HG03442 (cell line): ENCODE measurements around the gene FBXO41.
A peak's percentile ranks its signal among the peaks of the same experiment; 100 is the strongest.

Experiments used
- ATAC-seq: cut with Tn5 transposase; IDR thresholded peaks from one replicate; pipeline ENCODE4 v1.9.1; 2021; ENCODE audit warnings: mild to moderate bottlenecking, moderate library complexity; ENCODE audit not compliant: unreplicated experiment

Gene FBXO41

DNA sequence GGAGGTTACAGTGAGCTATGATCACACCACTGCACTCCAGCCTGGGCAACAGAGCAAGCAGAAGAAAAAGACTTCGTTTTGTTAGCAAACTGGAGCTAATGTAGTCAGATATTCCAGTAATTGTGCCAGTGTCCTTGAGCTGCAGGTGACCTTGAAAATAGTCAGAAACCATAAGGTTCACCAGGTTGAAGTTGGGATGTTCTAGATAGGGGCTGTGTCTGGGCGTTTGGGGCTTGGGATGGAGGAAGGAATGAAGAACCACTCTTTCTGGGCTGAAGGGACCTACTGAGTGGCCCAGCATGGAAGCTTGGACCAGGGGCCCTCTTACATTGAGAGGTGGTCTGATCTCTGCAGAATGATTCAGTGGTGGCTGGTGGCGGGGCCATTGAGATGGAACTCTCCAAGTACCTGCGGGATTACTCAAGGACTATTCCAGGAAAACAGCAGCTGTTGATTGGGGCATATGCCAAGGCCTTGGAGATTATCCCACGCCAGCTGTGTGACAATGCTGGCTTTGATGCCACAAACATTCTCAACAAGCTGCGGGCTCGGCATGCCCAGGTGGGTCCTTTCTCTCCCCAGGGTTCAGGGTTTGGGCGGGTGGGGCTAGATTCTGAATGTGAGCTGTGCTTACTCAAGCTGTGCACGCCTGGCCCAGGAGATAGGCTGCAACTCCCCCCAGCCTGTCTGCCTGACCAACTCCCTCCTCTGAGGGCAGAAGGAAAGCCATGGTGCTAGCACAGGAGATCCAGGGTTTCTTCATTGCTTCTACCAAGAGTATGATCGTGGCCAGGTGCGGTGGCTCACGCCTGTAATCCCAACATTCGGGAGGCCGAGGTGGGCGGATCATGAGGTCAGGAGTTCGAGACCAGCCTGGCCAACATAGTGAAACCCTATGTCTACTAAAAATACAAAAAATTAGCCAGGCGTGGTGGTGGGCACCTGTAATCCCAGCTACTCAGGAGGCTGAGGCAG, 33.1 kb downstream of the FBXO41 start:
- ATAC-seq, result no peak

DNA sequence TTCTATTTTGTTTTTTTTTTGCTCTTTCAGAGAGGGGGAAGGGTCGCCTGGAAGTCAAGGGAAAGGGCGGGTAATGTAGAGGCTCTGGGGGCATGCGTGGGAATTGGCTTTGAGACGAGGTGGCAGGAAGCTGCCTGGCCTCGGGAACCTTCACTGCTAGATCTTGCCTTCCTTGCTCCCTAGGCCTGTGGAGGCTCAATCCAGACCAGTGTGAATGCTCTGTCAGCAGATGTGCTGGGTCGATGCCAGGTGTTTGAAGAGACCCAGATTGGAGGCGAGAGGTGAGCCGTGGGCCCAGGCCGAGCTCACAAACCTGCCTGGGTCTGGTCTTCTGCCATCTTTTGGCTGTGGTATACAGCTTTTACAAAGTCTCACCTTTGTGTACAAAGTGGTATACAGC, 34.6 kb downstream of the FBXO41 start:
- ATAC-seq, result no peak

DNA sequence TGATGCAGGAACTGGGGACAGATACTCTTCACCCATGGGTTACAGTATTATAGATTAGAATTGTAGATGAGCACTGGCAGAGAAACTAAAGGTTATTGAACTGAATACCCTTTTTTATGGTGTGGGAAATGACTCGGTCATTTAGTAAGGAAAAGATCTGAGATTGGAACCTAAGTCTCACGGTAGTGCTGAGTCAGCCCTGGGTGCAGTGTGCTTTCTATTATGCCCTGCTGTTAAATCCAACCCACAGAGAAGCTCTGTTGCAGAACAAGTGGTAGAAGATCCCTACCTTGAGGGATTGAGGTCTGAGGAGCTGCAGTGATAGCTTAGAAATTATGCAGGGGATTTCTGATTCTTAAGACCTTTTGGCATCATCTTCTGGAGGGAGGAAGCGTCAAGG, 37.4 kb downstream of the FBXO41 start:
- no peak for ATAC-seq

DNA sequence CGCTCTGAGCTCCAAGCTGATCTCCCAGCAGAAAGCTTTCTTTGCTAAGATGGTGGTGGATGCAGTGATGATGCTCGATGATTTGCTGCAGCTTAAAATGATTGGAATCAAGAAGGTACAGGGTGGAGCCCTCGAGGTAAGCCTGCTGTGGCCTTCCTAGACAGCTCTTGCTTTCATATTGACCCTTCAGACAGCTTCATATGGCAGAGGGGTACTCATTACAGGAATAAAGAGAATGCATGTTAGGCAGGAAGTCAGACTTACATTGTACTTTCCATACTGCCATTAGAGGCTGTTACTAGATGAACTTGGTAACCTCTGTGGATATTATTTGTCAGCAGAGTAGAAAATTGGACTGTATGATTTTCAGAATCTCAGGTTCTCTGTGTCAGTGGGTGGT, 39.7 kb downstream of the FBXO41 start:
- ATAC-seq, result no peak

DNA sequence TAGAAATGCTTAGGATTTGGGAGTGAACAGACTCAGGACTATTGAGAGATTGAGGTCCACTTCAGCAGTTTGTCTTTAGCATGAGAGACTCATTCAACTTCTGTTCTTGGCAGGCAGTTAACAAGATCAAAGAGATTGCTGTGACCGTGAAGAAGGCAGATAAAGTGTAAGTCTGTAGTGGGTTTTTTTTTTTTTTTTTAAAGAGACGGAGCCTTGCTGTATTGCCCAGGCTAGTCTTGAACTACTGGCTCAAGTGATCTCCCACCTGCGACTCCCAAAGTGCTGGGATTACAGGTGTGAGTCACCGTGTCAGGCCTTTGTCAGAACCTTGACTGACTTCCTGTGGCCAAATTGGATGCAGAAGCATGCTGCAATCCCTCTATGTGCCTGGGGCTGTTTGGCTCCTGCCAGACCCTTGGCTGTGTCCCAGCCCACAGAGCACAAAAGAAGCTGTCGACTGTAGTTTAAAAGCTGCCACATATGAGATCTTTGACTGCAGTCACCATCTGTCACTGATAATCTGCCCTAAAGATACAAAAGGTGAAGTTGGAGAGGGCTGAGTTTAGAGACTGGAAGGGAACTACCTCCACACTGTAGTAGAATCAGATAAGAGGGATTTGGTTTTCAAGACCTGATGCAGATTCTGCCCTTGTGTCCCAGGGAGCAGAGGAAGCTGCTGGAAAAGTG, 40.3 kb downstream of the FBXO41 start:
- ATAC-seq, result no peak

DNA sequence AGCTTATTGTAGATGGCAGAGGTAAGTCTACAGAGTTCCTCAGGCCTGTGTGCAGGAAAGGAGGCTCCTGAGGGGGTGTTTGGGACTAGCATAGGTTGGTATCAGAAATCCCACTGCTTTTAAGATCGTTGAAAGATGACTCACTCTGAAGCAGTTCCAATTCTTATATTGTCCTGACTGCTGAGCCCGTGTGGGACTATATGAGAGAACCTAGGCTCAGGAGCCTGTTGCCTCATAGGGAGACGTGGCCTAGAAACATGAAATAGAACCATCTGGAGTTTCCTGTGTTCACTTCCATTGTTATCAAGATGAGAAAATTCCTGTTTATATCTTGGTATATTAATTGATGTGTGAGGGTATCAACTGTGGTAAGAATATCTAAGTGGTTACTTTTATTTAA, 44.5 kb downstream of the FBXO41 start:
- no peak for ATAC-seq

DNA sequence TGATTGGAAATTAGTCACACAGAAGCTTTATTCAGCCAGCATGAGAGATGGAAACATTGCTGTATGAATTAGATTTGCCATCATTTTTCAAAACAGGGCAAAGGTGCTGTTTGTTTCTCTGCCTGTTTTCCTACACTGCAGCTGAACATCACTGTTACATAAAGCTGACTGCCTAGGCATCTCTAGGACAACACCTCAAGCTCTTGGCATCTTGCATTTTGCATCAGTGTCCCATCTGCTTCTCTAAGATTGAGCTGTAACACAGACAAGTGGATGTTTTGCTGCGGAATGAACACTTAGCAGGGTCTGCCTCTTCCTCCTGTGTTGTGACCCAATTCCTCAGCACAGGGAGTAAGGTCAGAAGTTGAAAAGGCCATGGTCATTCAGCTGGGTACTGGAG, 45.3 kb downstream of the FBXO41 start:
- ATAC-seq, result no peak

DNA sequence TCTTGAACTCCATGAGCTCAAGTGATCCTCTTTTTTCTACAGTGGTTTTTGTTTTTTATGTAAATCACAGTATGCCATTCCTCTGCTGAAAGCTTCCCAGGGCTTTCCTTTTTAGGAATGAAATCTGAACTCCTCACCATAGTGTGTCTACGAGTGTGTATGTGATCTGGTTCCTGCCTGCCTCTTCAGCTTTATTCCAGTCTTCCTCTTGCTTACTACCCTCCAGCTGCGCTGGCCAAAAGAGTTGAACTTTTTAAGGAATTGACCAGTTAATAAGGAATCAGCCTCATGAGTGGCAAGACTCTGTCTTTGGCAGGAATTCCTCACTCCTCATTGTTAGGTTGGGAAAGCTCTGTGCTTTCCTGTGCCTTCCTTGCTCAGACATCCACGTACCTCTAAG, 46.1 kb downstream of the FBXO41 start:
- no peak for ATAC-seq

DNA sequence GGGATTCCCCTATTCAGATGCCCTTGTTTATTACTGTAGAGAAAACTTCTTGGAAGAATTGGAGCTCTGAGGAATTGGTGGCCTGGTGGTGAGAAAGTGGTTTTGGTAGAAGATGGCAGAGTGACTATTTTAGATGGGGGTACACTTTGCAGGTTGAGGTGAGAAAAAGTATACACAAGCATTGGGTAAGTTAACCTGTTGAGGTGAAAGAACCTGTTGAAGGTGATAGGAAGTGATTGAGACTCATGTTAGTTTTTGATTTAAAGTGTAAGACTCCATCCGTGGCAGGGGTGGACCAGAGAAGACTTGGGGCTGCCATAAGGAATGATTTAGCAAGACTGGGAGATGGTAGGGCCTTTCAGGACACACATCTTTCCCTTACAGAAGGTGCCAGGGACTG, 47.1 kb downstream of the FBXO41 start:
- no peak for ATAC-seq

DNA sequence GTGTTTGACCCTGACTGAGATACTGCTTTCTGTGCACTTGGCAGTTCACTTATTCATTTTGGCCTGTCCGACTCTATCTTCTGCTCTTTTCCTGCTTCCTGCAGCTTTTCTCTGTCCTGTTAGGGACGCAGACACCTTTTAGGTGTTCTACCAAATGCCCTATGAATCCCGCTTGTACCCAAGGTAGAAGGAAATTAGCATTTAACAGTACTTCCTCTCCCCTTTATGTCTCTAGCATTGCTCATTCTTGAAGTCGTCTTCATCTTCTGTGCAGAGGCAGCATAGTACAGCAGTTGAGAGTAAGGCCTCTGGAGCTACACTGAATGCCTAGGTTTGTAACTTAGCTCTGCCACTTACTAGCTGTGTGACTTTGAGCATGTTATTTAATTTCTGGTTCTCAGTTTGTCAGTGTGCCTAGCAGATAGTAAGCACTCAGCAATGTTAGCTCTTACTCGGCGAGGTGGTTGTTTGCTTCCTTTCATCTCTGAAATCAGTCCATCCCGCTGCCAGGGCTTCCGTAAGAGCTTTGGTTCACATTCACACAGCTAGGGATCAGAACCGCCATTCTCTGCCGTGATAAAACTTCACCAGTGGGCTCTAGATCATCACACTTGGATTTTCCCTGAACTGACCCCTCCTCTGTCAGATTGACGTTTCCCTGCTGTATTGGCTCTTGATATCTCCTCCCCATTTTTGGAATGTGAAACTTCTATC, 48.8 kb downstream of the FBXO41 start:
- ATAC-seq, result no peak

DNA sequence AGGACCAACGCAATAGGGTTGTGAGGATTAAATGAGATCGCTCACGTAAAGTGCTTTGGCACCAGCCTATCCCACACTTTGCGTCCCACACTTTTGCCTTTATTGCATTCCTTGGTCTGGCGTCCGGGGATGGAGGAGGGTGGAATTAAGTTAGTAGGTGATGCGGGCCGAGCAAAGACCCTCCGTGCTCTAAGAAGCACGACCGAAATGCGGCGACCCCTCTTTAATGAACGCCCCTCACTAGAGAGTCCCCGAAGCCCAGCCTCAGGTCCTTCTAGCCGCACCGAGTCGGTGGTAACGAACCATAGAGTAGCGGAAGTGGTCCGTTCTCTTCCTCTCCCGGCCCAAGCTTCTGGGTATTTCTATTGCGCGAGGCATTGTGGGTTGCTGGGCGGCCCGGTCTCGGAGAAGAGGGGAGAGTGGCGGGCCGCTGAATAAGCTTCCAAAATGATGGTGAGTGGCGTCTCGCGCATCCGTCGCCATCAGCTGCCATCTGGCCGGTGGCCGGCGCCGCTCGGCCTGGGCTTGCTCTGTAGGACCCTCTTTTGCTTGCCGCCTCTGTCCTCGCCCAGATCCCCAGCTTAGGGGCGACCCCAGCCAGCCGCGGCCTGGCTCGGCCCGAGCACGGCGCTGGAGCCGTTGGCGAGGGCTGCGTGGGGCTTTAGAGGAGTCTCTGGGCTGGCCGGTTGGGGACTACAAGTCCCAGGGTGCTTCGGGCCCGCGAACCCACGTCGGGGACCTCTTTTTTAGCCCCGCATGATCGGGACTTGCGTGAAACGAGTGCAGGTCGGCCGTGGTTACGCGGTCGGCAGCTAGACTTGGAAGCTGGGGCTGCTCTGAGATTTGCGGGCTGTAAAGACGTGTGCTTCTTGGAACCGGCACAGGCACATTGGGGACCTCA, 50.1 kb downstream of the FBXO41 start, which contains the start of gene CCT7:
TSS of gene CCT7 (plus strand) at position 377 of the 901 bp plus-strand sequence. CDS start at position 448, 71 bp downstream.
- peak; percentile 54 for ATAC-seq

DNA sequence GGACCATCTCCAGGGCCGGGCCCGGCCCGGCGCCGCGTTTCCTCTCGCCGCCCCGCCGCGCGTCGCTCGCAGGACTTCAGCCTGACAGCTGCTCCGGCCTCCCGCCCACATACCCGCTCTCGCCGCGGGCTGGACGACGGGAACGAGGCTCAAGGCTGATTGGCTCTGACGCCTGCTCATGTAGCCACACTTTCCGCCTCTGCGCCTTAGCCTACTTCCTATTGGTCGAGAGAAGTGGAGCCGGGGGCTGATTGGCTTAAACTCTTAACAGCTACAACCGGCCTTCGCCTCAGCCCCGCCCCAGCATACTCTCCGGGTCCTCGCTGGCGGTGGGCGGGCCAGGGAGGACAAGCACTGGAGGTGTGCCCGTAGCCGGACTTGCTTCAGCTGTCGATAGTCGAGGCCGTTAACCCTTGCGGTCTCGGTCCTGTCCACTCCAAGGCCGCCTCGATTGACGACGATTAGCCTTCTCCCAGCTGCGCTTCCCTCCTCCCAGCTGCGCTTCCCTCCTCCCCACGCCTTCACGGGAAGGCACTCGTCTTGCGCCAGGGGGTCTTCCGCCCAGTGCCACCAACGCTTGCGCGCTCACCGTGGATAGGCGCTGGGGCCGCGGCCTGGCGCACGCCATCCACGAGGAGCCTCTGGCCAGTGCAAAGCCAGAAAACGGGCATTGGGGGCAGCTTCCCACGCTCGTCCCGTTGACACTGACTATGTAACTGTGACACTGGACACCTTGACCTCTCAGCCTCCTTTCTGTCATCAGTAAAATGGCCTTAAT, 50.9 kb downstream of the FBXO41 start, which contains the start of gene PRADC1:
TSS of gene PRADC1 (minus strand) at position 86 of the 778 bp plus-strand sequence. CDS start at position 7, 79 bp downstream.
- peak; percentile 89 for ATAC-seq

DNA sequence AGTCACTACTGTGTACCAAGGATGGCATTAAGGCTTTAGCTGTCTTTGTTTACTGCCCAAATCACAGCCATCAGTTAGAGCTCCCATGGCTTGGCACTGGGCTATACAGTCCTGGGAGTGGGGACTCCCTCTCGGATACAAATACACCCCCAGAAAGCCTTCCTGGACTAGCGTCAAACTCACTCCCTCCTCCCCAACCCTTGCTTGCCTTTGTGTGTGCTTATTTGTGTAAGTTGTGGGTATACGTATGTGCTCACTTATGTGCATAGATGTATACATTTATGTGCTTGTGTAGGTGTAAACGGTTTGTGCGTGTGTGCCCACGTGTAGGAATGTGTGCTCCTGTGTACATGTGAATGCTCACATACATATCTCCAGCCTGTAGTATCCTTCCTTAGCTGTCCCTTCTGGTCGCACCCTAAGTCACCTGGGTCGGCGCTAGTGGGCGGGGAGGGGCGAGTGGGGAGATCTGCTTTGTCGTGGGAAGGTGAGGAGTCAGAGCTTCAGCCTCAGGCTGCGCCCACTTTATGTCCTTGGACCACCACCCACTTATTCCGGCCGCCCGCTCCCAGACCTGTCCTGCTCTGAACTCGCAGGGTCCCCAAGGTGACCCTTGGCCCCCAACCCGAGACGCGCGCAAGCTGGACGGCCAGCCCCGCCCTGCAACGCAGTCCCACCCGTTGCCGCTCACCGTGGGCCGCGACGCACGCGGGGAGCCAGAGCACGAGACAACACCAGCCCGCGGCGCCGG, 51.7 kb downstream of the FBXO41 start:
- ATAC-seq, result peak; percentile 4

DNA sequence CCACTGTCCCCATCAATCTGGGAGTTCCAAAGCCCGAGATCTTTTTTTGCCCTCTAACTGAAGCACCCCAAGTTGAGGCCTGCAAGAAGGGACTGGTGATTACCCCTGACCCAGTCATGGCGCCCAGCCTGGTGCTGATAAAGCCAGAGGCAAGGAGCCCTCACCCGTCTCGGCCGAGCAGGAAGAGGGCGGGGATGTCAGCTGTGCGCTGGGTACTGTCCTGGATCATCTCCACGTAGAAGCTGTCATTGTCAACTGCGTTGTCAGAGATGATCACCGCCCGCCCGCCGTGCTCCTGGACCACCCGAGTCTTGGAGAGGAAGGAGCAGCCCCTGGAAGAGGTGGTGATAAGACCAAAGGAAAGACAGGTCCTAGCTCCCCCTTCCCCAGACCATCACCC, 55.6 kb downstream of the FBXO41 start:
- no peak for ATAC-seq

DNA sequence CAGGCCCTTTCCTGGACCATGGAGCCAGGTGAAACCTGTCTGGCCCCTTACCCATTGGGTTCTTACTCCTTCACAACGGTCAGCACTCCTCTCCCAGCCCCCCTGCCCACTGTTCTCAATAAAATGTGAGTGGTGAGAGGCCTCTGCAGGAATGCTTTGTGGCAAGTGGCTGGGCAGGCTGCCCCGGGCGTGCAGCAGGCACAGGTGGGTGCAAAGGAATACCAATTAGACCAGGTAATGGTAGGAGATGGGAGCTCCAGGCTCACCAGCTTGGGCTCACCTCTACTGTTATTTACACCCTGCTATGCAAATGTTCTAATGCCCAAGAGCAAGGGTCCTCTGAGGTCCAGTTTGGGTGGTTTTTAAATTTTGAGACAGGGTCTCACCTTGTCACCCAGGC, 57.2 kb downstream of the FBXO41 start:
- no peak for ATAC-seq

DNA sequence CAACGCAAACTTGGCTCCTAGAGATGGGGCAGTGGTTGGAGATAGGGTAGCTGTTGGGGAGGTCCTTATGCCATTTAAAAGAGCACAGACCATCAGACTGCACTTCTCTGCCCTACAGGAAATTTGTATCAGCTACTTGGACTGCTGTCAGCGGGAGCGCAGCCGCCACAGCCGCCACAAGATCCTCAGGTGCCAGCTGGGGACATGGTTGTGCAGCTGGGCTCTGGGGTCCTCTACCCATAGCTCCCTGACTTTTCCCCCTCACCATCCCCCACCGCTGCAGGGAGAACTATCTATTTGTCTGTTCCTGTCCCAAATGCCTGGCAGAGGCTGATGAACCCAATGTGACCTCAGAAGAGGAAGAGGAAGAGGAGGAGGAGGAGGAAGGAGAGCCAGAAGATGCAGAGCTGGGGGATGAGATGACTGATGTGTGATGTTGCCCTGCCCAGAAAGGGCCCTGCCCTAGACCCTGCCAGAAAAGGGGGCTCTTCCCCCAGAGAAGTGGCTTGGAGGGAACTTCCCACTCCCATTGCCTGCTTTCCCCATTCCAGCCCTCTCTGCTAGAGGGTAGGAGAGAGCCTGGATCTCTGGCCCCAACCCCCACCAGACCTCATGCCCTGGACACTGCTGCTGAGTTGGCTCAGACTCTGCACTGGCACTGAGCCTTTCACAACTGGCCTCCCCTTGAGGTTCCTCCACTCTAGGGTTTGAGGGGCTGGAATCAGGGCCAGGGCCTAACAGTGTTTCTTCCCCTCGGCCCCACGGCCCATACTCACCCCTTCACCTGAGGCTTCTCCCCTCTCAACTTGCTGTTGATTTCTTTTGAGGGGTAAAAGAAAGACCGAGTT, 58.5 kb downstream of the FBXO41 start:
- no peak for ATAC-seq

DNA sequence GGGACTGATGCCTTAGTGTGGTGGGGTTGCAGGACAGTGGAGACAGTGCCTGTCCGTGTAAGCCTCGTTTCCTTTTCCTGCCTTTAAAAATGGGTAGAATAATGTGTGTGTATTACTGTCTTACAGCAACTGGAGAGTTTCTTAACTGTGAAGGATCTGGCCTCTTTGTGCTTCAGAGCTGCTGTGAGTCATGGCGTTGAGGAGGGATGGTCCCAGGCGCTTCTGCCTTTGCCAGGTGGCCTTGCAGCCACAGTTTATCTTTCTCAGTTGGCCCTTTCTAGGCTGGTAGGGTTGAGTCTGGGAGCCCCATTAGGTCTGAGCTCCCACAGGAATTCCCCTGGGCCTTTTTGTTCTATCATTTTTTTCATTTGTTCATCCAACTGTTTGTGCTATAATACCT, 60.5 kb downstream of the FBXO41 start:
- no peak for ATAC-seq

DNA sequence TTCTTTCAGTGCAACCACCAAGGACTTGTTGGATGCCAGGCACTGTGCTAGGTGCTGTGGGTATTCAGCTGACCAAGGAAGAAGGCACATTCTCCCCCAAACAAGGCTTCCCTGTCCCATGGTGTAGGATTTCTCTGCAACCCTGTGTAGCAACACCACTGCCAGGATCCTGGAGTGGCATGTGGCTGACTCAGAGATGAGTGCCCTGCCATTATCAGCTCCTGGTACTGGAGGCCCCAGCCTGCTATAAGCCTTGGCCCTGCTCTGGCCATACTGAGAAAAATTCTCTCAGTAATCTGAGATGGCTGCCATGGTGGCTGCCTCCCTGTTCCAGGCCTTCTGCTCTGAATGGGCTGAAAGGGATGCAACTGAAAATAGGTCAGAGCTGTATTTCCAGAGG, 66.0 kb downstream of the FBXO41 start:
- no peak for ATAC-seq
